DMS153 (cell line): Measurements from ENCODE around the gene BICRA.
A peak's percentile ranks its signal among the peaks of the same experiment; 100 is the strongest.
"Not testable (repeated sequence)": the region's sequence is repeated elsewhere in the genome, so short reads cannot be mapped to it uniquely, and the experiment has no call there.

ENCODE experiments used
- DNase-seq: peaks from one replicate; lab custom pipeline; 2025; lab: John Stamatoyannopoulos, UW

Gene BICRA

DNA sequence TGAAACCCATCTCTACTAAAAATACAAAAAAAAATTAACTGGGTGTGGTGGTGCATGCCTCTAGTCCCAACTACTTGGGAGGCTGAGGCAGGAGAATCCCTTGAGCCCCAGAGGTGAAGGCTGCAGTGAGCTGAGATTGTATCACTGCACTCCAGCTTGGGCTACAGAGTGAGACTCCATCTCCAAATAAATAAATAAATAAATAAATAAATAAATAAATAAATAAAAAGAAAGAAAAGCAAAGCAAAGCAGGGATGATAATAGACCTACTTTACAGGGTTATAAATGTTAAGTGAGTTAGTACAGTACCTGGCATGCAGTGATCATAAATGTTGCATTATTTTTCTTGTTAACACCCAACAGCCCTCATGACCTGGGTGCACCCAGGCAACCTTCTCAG, 105.9 kb downstream of the BICRA start:
- DNase-seq, result not testable (repeated sequence)

DNA sequence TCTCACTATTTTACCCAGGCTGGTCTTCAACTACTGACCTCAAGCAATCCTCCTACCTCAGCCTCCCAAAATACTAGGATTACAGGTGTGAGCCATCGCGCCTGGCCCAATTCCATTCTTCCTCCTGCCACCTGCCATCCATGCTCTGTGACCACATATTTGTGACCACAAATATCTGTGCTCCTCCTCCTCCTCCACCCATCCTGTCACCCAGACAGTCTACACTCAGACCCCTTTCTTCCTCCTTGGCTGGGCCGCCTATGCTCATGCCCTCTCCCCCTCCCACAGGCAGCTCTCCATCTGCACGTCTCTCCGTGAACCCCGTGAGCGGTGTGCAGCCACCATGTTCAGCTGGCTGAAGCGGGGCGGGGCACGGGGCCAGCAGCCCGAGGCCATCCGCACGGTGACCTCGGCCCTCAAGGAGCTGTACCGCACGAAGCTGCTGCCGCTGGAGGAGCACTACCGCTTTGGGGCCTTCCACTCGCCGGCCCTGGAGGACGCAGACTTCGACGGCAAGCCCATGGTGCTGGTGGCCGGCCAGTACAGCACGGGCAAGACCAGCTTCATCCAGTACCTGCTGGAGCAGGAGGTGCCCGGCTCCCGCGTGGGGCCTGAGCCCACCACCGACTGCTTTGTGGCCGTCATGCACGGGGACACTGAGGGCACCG, 107.5 kb downstream of the BICRA start:
- DNase-seq, result no peak

DNA sequence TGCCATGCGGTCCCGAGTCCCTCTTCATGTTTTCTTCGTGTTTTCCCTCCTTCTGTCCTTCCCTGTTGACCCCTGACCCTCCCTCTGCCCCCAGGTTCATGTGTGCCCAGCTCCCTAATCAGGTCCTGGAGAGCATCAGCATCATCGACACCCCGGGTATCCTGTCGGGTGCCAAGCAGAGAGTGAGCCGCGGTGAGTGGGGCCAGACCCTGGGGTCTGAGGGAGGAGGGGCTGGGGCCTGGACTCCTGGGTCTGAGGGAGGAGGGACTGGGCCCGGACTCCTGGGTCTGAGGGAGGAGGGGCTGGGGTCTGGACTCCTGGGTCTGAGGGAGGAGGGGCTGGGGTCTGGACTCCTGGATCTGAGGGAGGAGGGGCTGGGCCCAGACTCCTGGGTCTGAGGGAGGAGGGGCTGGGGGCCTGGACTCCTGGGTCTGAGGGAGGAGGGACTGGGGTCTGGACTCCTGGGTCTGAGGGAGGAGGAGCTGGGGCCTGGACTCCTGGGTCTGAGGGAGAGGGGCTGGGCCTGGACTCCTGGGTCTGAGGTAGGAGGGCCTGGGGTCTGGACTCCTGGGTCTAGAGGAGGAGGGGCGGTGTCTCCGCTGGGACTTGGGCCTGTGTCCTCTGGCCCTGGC, 109.6 kb downstream of the BICRA start:
- DNase-seq, result not testable (repeated sequence)

DNA sequence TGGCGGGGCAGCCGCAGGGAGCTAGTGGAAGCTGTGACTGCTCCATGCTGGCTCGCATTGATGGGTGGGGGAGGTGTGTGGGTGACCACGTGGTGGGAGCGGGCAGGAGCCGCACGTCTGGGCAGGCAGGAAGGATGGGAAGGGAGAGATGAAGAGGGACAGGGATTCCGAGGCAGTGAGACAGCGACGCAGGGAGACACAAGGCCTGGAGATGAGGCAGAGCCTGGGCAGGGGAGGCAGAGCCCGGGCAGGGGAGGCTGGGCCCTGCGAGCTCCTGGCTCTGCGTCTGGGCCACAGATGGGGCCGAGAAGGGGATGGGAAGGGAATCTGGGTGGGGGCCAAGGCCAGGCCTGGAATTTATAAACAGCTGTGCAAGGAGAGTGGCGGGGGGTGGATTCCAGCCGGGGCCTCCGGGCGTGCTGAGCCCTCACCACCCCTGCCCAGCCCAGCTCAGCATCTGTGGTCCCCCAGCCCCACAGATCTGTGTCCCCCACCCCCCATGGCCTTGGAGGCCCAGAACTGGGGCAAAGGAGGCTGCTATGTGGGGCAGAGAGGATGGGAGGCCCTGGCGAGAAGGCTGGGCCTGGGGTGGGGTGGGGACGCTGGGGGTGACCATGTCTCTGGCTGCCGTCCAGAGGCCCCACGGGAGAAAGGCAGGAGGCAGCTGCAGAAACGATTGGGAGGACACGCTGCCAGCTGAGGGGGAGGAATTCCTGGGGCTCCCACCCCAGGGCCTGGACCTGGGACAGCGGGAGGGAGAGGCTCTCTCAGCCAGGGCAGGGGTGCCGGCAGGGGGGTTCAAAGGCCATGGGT, 110.3 kb downstream of the BICRA start:
- DNase-seq, result no peak

DNA sequence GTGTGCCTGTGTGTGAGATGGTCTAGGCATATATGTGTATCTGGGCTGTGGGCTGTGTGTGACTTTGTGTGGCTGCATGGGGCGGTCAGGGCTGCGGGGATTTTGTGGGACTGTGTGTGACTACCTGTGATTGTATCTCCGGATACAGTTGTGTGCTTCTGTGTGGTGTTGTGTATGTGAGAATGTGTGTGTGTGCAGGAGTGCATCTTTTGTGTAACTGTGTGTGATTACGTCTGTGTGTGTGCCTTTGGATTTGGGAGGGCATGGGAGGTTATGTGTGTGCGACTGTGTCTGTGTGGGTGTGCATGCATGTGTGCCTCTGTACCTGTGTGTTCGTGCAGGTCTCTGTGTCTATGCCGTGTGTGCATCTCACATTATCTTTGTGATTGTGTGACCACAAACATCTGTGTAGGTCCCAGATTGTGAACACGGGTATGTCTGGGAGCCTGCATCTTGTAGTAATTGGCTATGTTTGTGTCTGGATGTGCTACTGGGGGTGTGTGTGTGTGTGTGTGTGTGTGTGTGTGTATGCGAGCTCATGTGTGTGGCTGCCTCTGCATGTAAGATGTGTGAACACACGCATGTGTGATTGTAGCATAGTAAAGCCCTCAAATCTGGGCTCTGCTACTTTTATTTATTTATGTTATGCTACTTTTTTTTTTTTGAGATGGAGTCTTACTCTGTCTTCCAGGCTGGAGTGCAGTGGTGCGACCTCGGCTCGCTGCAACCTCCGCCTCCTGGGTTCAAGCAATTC, 111.9 kb downstream of the BICRA start:
- DNase-seq, result no peak

DNA sequence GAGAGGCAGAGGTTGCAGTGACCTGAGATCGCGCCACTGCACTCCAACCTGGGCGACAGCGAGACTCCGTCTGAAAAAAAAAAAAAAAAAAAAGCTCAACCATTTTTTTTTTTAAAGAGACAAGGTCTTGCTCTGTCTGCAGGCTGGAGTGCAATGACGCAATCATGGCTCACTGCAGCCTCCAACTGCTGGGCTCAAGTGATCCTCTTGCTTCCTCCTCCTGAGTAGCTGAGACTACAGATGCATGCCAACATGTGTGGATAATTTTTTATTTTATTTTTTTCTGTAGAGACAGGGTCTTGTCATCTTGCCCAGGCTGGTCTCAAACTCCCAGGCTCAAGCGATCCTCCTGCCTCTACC, 114.6 kb downstream of the BICRA start:
- DNase-seq, result peak; percentile 44

DNA sequence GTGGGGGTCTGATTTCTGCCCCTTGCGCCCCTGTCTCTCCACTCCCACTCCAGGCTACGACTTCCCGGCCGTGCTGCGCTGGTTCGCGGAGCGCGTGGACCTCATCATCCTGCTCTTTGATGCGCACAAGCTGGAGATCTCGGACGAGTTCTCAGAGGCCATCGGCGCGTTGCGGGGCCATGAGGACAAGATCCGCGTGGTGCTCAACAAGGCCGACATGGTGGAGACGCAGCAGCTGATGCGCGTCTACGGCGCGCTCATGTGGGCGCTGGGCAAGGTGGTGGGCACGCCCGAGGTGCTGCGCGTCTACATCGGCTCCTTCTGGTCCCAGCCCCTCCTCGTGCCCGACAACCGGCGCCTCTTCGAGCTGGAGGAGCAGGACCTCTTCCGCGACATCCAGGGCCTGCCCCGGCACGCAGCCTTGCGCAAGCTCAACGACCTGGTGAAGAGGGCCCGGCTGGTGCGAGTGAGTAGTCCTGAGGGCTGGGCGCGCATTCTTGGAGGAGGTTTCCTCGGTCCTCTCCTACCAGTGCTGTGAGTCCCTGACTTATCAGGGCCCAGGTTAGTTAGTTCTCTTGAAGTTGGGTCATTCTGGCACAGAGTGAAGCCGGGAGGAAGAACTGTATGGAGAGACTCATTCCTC, 116.9 kb downstream of the BICRA start:
- DNase-seq, result no peak

DNA sequence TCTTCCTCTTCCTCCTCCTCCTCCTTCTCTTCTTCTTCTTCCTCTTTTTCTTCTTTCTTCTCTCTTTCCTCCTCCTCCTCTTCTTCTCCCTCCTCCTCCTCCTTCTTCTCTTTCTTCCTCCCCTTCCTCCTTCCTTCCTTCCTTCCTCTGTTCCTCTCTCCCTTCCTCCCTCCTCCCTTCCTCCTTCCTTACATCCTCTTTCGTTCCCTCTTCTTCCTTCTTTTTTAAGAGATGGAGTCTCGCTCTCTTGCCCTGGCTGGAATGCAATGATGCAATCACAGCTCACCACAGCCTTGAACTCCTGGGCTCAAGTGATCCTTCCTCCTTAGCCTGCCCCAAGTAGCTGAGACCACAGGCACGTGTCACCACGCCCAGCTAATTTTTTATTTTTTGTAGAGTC, 117.5 kb downstream of the BICRA start:
- no peak for DNase-seq

DNA sequence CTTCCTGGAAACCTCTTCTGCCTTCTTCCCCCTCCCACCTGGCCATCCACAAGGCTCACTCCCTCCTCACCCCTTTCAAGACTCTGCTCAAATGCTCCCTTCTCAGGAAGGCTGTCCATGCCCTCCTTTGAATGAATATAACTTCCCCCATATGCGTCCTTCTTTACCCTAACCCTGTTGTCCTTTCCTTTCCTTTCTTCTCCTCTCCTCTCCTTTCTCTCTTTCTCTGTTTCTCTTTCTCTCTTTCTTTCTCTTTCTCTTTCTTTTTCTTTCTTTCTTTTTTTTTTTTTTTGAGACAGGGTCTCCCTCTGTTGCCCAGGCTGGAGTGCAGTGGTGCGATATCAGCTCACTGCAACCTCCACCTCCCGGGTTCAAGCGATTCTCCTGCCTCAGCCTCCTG, 119.4 kb downstream of the BICRA start:
- not testable (repeated sequence) for DNase-seq

DNA sequence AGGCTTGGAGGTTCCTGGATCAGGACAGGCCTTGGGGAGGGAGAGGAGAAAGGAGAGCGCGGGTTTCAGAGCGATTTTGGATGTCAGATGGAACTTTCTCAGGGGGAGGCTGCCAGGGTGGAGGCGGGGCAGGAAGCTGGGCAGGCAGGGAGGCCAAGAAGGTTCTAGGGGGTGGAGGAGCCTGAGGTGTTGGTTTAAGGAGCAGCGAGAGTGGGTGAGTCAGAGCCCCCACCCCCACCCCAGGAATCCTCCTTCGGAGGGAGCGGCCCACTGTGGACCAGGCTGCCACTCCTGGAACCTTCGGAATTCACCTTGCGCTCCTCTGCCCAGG, 120.5 kb downstream of the BICRA start:
- DNase-seq, result no peak

DNA sequence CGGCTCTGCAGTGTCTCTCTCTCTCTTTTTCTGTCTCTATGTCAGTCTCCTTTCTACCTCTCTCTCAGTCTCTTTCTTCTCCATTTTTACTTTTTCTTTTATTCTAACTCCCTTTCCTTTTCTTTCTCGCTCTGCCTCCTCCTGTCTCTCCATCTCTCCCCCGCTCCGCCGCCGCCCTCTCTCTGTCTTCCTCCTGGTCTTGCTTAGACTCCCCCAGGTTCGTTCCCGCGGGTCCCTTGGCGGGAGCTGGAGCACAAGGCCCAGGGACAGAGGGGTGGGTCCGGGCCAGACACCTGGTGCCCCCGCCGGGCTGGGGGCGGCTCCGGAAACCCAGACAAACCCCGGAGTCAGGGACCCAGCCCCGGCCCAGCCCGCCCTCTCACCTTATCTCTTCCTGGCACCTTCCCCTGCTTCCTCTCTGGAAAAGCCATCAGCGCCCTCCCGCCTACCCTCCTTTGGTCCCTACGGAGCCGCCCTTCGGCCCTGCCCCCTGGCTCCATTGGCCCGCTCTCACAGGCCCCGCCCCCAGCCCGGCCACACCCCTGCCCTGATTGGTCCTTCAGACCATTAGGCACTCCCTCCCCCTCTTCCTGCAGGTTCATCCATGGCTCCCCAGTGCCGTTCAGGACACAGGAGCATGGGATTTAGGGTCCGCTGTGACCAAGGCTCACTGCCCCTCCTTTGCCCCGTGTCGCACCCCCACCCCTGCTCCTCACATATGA, 121.0 kb downstream of the BICRA start:
- DNase-seq, result peak; percentile 70

DNA sequence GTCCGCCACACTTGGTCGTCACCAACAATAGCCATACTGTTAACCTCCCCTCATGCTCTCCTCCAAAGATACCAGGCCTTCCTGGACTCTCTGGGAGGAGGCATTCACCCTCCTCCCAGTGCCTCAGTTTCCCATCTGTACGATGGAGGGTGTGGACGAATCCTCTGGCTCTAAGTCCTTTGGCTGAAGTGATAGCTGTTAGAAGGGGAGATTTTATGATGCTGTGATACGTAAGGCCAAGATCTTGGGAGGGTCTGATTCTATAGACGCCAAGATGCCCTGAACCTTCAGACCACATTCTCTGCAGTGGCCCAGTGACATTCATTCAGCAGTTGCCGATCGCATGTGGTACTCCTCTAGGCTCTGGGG, 121.6 kb downstream of the BICRA start:
- no peak for DNase-seq

DNA sequence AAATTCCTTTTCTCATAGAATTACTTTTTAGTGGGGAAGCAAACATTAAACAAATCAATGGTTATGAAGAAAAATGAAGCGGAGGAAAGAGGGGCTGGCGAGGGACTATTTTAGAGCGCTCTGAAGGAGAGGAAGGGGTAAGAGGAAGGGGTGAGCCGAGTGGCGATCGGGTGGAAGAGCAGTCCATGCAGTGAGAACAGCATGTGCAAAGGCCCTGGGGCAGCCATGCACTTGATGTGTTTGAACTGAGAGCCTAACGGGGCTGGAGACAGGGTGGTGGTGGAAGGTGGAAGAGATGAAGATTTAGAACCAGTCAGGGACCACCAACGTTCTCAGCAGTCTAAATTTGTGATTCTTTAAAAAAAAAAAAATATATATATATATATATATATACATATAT, 122.0 kb downstream of the BICRA start:
- no peak for DNase-seq

DNA sequence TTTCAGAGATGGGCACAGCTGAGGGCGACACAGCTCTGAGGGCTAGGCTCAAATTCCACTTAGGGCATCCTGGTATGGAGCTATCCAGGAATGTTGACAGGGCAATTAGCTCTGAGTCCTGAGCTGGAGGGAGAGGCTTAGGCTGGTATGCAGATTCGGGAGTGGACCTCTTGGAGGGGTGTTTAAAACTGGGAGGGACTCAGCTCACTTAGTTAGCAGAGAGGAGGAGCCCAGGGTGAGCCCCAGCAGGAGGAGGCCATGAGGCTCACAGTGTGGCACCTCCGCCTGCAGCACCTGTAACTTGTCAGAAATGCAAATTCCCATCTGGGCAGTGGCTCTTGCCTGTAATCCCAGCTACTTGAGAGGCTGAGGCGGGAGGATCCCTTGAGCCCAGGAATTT, 126.2 kb downstream of the BICRA start:
- no peak for DNase-seq

DNA sequence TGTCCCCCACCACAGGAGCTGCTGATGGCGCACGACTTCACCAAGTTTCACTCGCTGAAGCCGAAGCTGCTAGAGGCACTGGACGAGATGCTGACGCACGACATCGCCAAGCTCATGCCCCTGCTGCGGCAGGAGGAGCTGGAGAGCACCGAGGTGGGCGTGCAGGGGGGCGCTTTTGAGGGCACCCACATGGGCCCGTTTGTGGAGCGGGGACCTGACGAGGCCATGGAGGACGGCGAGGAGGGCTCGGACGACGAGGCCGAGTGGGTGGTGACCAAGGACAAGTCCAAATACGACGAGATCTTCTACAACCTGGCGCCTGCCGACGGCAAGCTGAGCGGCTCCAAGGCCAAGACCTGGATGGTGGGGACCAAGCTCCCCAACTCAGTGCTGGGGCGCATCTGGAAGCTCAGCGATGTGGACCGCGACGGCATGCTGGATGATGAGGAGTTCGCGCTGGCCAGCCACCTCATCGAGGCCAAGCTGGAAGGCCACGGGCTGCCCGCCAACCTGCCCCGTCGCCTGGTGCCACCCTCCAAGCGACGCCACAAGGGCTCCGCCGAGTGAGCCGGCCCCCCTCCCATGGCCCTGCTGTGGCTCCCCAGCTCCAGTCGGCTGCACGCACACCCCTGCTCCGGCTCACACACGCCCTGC, 132.1 kb downstream of the BICRA start:
- no peak for DNase-seq

DNA sequence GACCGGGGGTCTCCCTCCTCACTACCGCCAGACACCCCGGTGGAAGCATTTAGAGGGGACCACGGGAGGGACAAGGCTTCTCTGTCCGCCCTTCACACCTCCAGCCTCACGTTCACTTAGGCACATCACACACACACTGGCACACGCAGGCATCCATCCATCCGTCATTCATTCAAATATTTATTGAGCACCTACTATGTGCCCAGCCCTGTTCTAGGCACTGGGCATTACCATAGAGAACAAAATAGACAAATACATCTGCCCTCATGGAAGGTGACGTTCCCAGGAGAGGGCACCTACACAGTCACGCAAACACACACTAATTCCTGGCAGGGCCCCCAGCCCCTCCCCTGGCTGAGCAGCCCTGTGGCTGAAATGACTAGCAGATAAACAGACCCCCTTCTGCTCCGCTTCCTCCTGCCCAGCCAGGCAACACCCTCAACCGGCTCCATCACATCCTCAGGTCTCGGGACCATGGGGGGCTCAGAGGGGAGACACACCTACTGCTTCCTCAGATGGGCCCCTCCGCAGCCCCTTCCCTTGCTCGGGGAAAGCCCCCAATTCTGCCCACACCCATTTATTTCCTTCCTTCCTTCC, 132.7 kb downstream of the BICRA start:
- DNase-seq, result no peak

DNA sequence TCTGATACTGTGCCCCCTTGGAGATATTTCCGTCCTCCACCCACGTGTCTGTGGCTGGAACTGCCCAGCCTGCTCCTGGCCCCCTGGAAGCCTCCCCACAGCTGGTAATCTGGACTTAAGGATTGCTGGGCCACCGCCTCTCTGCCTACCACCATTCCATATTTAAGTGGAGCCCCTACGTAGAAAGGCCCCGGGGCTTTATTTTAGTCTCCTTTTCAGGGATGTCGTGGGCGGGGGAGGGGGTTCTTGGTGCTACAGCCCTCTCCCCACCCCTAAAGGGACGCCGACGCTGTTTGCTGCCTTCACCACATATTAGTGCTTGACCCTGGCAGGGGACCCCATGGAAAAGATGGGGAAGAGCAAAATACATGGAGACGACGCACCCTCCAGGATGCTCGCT, 133.7 kb downstream of the BICRA start:
- DNase-seq, result no peak

DNA sequence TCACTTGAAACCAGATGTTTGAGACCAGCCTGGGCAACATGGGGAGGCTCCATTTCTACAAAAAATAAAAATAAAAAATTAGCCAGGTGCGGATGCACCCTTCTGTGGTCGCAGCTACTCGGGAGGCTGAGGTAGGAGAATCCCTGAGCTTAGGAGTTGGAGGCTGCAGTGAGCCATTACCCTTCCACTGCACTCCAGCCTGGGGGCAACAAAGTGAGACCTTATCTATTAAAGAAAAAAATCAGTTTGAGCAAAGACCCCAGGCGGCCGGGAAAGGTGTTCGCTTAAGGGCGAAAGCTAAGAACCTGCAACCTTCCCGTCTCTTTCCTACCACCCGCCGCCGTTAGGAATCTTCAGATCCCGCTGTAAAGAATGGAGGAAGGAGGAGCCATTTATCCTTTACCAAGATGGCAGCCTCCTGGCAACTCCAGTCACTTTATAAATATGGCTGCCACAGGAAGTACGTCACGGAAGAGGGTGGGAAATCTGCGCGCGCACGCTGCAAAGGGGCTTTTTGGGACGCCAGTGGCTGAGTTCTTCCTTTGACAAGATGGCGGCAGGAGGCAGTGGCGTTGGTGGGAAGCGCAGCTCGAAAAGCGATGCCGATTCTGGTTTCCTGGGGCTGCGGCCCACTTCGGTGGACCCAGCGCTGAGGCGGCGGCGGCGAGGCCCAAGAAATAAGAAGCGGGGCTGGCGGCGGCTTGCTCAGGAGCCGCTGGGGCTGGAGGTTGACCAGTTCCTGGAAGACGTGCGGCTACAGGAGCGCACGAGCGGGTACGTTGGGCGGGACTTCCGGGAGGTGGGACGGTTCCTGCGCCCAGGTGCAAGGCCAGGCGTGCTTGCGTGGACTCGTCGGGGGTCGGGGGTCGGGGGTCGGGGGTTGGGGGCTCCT, 136.3 kb downstream of the BICRA start, which contains the start of gene NOP53:
Gene NOP53, plus strand, starts transcription at position 537 of the 892 bp plus-strand sequence. Its CDS starts 14 bp downstream, at position 551.
- peak; percentile 90 for DNase-seq

DNA sequence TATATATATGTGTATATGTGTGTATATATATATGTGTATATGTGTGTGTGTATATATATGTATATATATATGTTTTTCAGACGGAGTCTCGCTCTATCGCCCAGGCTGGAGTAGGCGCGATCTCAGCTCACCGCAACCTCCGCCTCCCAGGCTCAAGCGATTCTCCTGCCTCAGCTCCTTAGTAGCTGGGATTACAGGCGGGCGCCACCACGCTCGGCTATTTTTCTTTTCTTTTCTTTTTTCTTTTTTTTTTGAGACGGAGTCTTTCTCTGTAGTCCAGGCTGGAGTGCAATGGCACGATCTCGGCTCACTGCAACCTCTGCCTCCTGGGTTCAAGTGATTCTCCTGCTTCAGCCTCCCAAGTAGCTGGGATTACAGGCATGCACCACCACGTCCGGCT, 137.2 kb downstream of the BICRA start:
- not testable (repeated sequence) for DNase-seq
